GM18511 (cell line): ENCODE data around the gene FAM171A1.
A peak's percentile ranks its signal among the peaks of the same experiment; 100 is the strongest.

ENCODE experiments used
- ATAC-seq: cut with Tn5 transposase; IDR thresholded peaks from one replicate; pipeline ENCODE4 v1.9.1; 2021; ENCODE audit warnings: mild to moderate bottlenecking, moderate library complexity; ENCODE audit not compliant: unreplicated experiment

The FAM171A1 gene

GRCh38 chr10:15181576-15182156 lies 189.4 kb downstream of the FAM171A1 start:
- no peak for ATAC-seq

GRCh38 chr10:15180736-15181135 lies 190.4 kb downstream of the FAM171A1 start:
- ATAC-seq, result no peak

GRCh38 chr10:15176269-15176668 lies 194.8 kb downstream of the FAM171A1 start:
- no peak for ATAC-seq

DNA sequence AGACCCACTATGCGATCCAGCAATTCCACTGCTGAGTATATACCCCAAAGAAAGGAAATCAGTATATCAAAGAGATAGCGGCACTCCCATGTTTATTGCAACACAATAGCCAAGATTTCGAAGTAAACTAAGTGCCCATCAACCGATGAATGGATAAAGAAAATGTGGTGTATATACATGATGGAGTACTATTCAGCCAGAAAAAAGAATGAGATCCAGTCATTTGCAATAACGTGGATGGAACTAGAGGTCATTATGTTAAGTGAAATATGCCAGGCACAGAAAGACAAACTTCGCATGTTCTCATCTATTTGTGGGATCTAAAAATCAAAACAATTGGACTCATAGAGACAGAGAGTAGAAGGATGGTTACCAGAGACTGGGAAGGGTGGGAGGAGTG lies 195.5 kb downstream of the FAM171A1 start:
- ATAC-seq, result no peak

GRCh38 chr10:15172306-15172840 lies 198.7 kb downstream of the FAM171A1 start:
- no peak for ATAC-seq

GRCh38 chr10:15169555-15170401 lies 201.3 kb downstream of the FAM171A1 start:
- ATAC-seq, result no peak

DNA sequence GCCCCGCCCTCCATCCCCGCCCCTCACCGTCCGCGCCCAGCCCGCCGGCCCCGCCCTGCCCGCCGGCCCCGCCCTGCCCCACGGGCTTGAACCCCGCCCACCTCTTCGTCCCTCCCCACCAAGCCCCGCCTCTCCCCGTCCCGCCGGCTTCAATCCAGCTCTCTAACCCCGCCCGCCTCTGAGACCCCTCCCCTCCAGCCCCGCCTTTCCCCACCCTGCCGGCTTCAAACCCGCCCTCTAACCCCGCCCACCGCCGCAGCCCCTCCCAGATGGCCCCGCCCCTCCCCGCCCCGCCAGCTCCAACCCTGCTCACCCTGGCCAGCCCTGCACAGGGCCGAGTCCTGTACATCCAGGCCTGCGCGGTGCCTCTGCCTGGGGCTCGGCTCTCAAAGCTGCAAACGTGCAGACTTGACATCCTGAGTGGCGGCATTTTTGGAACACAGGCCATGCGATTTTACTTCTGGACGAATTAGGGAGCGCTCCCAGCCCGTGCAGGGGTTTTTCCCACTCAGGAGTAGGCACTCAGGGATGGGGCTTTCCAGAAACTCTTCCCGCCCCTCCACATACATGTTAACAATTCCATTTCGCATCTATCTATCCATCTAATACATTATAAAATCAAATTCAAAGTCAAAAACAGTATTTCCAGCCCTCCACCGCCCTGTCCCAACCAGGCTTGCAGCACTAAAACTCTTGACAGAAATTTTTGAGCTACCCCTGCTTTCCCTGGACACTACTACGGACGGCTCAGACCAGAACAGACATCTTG lies 202.1 kb downstream of the FAM171A1 start:
- ATAC-seq, result peak; percentile 54

- ATAC-seq, result peak; percentile 90
These were observed 202.8 kb downstream of the FAM171A1 start, which contains the start of gene NMT2 for GRCh38 chr10:15168291-15168785. Gene NMT2, minus strand, starts transcription at chr10:15168693. Its CDS starts 81 bp downstream, at chr10:15168612.

DNA sequence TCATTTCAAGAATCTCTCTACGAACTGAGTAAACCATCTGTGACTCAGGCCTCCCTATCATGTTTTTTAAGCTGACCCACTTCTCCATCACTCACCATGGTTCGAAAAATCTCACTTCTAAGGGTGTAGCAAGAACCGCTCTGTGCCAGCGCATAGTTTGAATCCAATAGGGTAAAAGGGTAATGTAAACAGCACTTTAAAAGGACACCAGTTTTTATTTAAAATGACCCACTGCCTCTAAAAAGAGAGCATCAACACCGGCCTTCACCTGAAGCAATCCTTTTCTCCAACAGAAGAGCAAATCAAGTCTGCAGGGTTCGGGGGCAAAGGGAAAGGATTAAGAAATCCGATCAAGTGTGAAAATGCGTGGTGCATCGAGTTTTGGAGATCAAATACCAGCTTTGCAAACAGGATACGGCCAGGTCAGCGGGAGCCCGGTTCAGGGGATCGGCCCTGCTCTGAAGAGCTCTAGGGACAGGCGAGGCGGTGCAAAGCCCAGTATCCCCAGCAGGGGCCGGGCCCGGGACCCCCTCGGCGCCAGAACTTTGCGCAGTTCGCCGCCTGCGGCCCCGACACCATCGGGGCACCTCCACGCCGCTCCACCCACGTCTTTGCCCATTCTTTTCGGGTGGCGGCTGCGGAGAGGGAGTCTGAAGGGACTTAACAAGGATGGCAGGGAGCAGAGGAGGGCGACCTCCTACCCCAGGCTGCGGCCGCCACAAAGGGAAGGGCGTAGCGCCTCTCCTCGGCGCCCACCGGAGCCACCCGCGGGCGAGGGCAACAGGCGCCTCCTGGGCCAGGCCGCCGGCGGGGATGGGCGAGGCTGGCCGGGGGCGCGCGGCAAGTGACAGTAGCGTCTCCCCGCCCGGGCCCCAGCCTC lies 203.4 kb downstream of the FAM171A1 start:
- peak; percentile 50 for ATAC-seq

DNA sequence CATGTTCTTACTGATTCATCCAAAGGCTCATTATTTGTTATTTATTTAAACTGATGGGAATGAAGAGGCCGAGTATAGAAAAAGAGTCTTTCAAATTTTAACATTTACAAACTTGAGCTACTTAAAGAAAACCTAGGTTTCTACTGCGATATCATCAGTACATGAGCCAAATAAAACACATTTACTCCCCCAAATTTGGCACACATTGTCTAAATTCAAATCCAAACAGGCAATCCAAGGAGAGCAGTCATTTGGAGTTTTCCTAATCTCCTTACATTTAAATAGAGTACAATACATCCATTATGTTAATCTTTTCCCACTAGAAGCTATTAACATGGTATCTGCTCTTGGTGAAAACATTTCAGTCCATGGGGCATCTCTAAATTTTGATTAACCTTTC lies 204.8 kb downstream of the FAM171A1 start:
- ATAC-seq, result no peak

GRCh38 chr10:15163253-15163828 lies 207.7 kb downstream of the FAM171A1 start:
- no peak for ATAC-seq
